GM23248 (cell line): ENCODE data around the gene S100A13. TPM values are rescaled to one million over a fixed set of nuclear protein-coding genes. Genes with fewer than 3 reads are reported as not detected.

Source experiments
- DNase-seq: peaks from one replicate; pipeline ENCODE4 v3.0.0-alpha.2; 2015
- H2AFZ ChIP-seq: fragments of 200-600 bp; sonication (generic); 2 replicates; pipeline ENCODE4 v1.6.1; 2016; ENCODE audit warnings: antibody characterized with exemption
- H3F3A ChIP-seq: fragments of 200-600 bp; sonication (generic); 2 replicates; pipeline ENCODE4 v1.6.1; 2016; ENCODE audit warnings: mild to moderate bottlenecking, antibody characterized with exemption, mixed run types; ENCODE audit not compliant: insufficient read depth
- H3K27ac ChIP-seq: fragments of 200-600 bp; sonication (generic); 2 replicates; pipeline ENCODE4 v1.5.1; 2016; ENCODE audit warnings: mild to moderate bottlenecking
- H3K27me3 ChIP-seq: fragments of 200-600 bp; sonication (generic); replicated peaks from 2 replicates; pipeline ENCODE4 v1.6.1; 2016; ENCODE audit warnings: mild to moderate bottlenecking; ENCODE audit not compliant: insufficient read depth
- H3K36me3 ChIP-seq: fragments of 200-600 bp; sonication (generic); 2 replicates; pipeline ENCODE4 v1.6.1; 2016; ENCODE audit warnings: low read depth, mild to moderate bottlenecking
- H3K4me1 ChIP-seq: fragments of 200-600 bp; sonication (generic); 2 replicates; pipeline ENCODE4 v1.6.1; 2016; ENCODE audit warnings: mild to moderate bottlenecking; ENCODE audit not compliant: insufficient read depth
- H3K4me2 ChIP-seq: fragments of 200-600 bp; sonication (generic); one replicate; pipeline ENCODE4 v1.6.1; 2016; ENCODE audit warnings: mild to moderate bottlenecking; ENCODE audit not compliant: unreplicated experiment
- H3K4me3 ChIP-seq: fragments of 200-600 bp; sonication (generic); 2 replicates; pipeline ENCODE4 v1.5.1; 2016; ENCODE audit warnings: mild to moderate bottlenecking
- H3K79me2 ChIP-seq: fragments of 200-600 bp; sonication (generic); 2 replicates; pipeline ENCODE4 v1.6.1; 2016; ENCODE audit warnings: mild to moderate bottlenecking; ENCODE audit not compliant: insufficient read depth
- H3K9ac ChIP-seq: fragments of 200-600 bp; sonication (generic); 2 replicates; pipeline ENCODE4 v1.6.1; 2016; ENCODE audit warnings: mild to moderate bottlenecking
- H3K9me2 ChIP-seq: fragments of 200-600 bp; sonication (generic); 2 replicates; pipeline ENCODE4 v1.6.1; 2016; ENCODE audit warnings: mixed run types, mild to moderate bottlenecking, moderate library complexity; ENCODE audit not compliant: insufficient read depth
- H3K9me3 ChIP-seq: fragments of 200-600 bp; sonication (generic); one replicate; pipeline ENCODE4 v1.6.1; 2017; ENCODE audit warnings: low read depth
- H4K20me1 ChIP-seq: fragments of 200-600 bp; sonication (generic); 2 replicates; pipeline ENCODE4 v1.6.0; 2016; ENCODE audit not compliant: insufficient read depth
- EZH2 ChIP-seq: fragments of 200-600 bp; sonication (generic); IDR thresholded peaks from 2 replicates; pipeline ENCODE4 v1.6.1; 2018; ENCODE audit warnings: antibody characterized with exemption, mild to moderate bottlenecking; ENCODE audit not compliant: insufficient read depth, poor library complexity, severe bottlenecking
- EZH2phosphoT487 ChIP-seq: fragments of 200-600 bp; sonication (generic); IDR thresholded peaks from 2 replicates; pipeline ENCODE4 v1.6.1; 2018; ENCODE audit warnings: antibody characterized with exemption, moderate library complexity, mild to moderate bottlenecking, low read depth; ENCODE audit not compliant: insufficient read depth
- WGBS, 2 experiments: methylation state at CpG; one replicate each; pipeline ENCODE4 v1.1.6; 2015 to 2017; ENCODE audit warnings: low lambda C conversion rate in 2 of 2, low coverage in 1 of 2; ENCODE audit errors: missing lambda C conversion rate in 2 of 2; 5-methylcytosine and 5-hydroxymethylcytosine counted together
- in situ Hi-C: fragments of 300-500 bp; cut with MboI; formaldehyde crosslinking; loops from 2 replicates; pipeline ENCODE4 v1.15.0; 2020
- polyA plus RNA-seq: library from polyadenylated mRNA; unstranded; fragments of >200 nt; fragmentation: Nextera tagmentation; extraction: Ambion mirVana; gene quantifications from 2 replicates; pipeline ENCODE4 v1.2.1, GENCODE V29; 2016
- total RNA-seq: library from RNA; depleted of rRNA; stranded (reverse); fragments of >200 nt; shearing (Covaris generic); gene quantifications from 2 replicates; pipeline ENCODE4 v1.2.3, GENCODE V29; 2014

Gene S100A13
- total and polyA plus RNA-seq, 2 experiments from 2014 or later: 159 to 552 TPM

GRCh38 chr1:153631047-153632022 lies 4.0 kb upstream of the S100A13 start:
- in situ Hi-C loops: no loop called here

GRCh38 chr1:153630384-153630783 lies 3.1 kb upstream of the S100A13 start:
- Histone ChIP-seq H3K36me3 (0 out of 2 replicates have a peak, but pooled peaks cover 2% of the 10 kb centered on the region), H4K20me1 (no peaks in the 10 kb centered on the region), H3K4me2 (no peak overlapping the region), H3F3A (peaks cover 9% of the 10 kb centered on the region; the same call in 1 of the 2 replicates), H3K27ac (no peak overlapping the region), H3K4me3 (no peak overlapping the region), H3K9ac (no peak overlapping the region), H3K27me3 (no peaks in the 10 kb centered on the region), H2AFZ (no peak overlapping the region), H3K4me1 (peaks cover 17% of the 10 kb centered on the region; the same call in 1 of the 2 replicates), H3K79me2 (peaks cover 28% of the 10 kb centered on the region), H3K9me3 (no peaks in the 10 kb centered on the region), H3K9me2 (no peaks in the 10 kb centered on the region)
- in situ Hi-C loops: no loop called here
- 80 to 93% methylated on average over 7 of the region's 7 CpGs for WGBS, 2 experiments
- DNase-seq: no peak
- TF ChIP-seq EZH2: no peak
- TF ChIP-seq EZH2phosphoT487: no peak

More at GRCh38 chr1:153631047-153632022, 4.0 kb upstream of the S100A13 start:
- DNase-seq: peak; percentile 17
- Histone ChIP-seq H3K27ac (0 out of 2 replicates have a peak overlapping the region, but pooled peaks have one; percentile 1), H3K9me2 (no peaks in the 10 kb centered on the region), H4K20me1 (no peaks in the 10 kb centered on the region), H3K4me2 (no peak overlapping the region), H3K4me3 (no peak overlapping the region), H3K9ac (no peak overlapping the region), H3K79me2 (peaks cover 28% of the 10 kb centered on the region), H3K9me3 (no peaks in the 10 kb centered on the region), H3K4me1 (0 out of 2 replicates have a peak, but pooled peaks cover 12% of the 10 kb centered on the region), H2AFZ (no peak overlapping the region), H3F3A (peaks cover 12% of the 10 kb centered on the region; the same call in 1 of the 2 replicates), H3K36me3 (peaks cover 6% of the 10 kb centered on the region), H3K27me3 (no peaks in the 10 kb centered on the region)
- TF ChIP-seq EZH2: no peak
- TF ChIP-seq EZH2phosphoT487: no peak
- WGBS, 2 experiments: 72 to 73% methylated on average over 7 to 10 of the region's 10 CpGs

DNA sequence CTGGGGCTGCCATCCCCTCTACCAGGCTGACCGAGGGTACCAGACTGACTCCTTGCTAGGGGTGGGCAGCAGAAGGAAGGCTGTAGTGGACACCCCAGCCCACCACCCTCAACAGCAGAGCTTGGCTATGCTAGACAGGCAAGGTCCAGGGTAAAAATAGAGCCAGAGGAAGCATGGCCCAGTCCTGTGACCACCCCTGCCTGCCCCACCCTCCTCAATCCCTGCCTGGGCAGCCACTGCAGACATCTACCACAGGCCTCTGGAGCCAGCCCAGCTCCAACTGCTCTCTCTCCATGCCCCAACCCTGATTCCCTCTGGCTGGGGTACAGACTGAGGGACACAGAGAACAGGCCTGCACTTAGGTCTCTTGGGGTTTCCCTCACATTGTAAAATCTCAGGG lies 2.7 kb upstream of the S100A13 start:
- H3K36me3 ChIP-seq: 0 out of 2 replicates have a peak, but pooled peaks cover 6% of the 10 kb centered on the region
- no peaks in the 10 kb centered on the region for H3K9me2 ChIP-seq
- H2AFZ ChIP-seq: no peak overlapping the region
- no peak overlapping the region for H3K27ac ChIP-seq
- 90 to 100% methylated on average over 1 of the region's 1 CpG for WGBS, 2 experiments
- H3K9ac ChIP-seq: no peak overlapping the region
- H3K79me2 ChIP-seq: peaks cover 28% of the 10 kb centered on the region
- no peaks in the 10 kb centered on the region for H3K9me3 ChIP-seq
- TF ChIP-seq EZH2 (no peak), EZH2phosphoT487 (no peak)
- H3K4me1 ChIP-seq: peaks cover 17% of the 10 kb centered on the region; the same call in 1 of the 2 replicates
- no peak overlapping the region for H3K4me3 ChIP-seq
- peaks cover 9% of the 10 kb centered on the region; the same call in 1 of the 2 replicates for H3F3A ChIP-seq
- no peaks in the 10 kb centered on the region for H4K20me1 ChIP-seq
- no peaks in the 10 kb centered on the region for H3K27me3 ChIP-seq
- in situ Hi-C loops: no loop called here
- peak; percentile 22 for DNase-seq
- no peak overlapping the region for H3K4me2 ChIP-seq

DNA sequence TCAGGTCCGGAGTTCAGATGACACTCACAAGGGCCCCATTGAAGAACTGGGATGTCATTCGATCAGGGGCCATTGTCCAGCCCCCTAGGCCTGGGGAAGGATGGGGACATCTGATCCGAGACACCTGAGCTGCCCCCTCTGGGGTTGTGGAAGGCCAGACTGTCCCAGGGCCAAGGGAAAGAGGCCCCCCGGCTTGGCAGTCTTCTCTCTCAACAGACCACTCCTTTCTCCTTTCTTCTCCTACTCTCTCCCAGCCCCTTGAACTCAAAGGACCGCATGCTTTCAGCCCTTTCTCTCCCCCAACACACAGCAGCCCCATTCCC lies 2.0 kb upstream of the S100A13 start:
- peaks cover 12% of the 10 kb centered on the region; the same call in 1 of the 2 replicates for H3K36me3 ChIP-seq
- peaks cover 11% of the 10 kb centered on the region for H3F3A ChIP-seq
- in situ Hi-C loops: no loop called here
- no peak overlapping the region for H3K4me3 ChIP-seq
- no peaks in the 10 kb centered on the region for H3K9me2 ChIP-seq
- H2AFZ ChIP-seq: no peak overlapping the region
- no peak for TF ChIP-seq EZH2
- no peak for TF ChIP-seq EZH2phosphoT487
- no peaks in the 10 kb centered on the region for H3K9me3 ChIP-seq
- WGBS, 2 experiments: 68 to 79% methylated on average over 5 of the region's 5 CpGs
- H3K27me3 ChIP-seq: no peaks in the 10 kb centered on the region
- no peak overlapping the region for H3K27ac ChIP-seq
- H3K4me2 ChIP-seq: no peak overlapping the region
- DNase-seq: no peak
- H3K9ac ChIP-seq: no peak overlapping the region
- H3K4me1 ChIP-seq: peaks cover 24% of the 10 kb centered on the region
- no peaks in the 10 kb centered on the region for H4K20me1 ChIP-seq
- peaks cover 28% of the 10 kb centered on the region for H3K79me2 ChIP-seq
